Suprapubic skin (tissue), 4 donors: ENCODE measurements around the gene CPNE2.

Experiments
- CTCF ChIP-seq, 2 donors: fragments of 200-600 bp in 1 of 2; fragments of 450-650 bp in 1 of 2; sonication (generic) in 1 of 2; IDR thresholded peaks; one replicate each; pipeline ENCODE4 v1.5.1; 2016 to 2019; ENCODE audit warnings: antibody characterized with exemption in 2 of 2, mild to moderate bottlenecking in 1 of 2, moderate library complexity in 1 of 2
- POLR2A ChIP-seq, 2 donors: fragments of 450-650 bp; IDR thresholded peaks; one replicate each; pipeline ENCODE4 v1.6.1; 2017; ENCODE audit warnings: antibody characterized with exemption in 2 of 2, mild to moderate bottlenecking in 2 of 2, moderate library complexity in 2 of 2
- POLR2AphosphoS5 ChIP-seq, 3 donors: sonication (generic); formaldehyde crosslinking; IDR thresholded peaks; one replicate each; pipeline ENCODE4 v1.6.1; 2017; ENCODE audit warnings: antibody characterized with exemption in 3 of 3

GRCh38 chr16:57152096-57153093, 60.0 kb downstream of the CPNE2 start:
- TF ChIP-seq CTCF (IDR thresholded peaks at IDR 0.05) = no peak
- no peak for TF ChIP-seq POLR2A (IDR thresholded peaks at IDR 0.05)
- no peak for TF ChIP-seq POLR2AphosphoS5 (IDR thresholded peaks at IDR 0.05)
